Prostate gland (tissue), 2 donors: ENCODE measurements around the gene TEX53.

Experiments used
- POLR2A ChIP-seq: fragments of 450-650 bp; IDR thresholded peaks from one replicate; pipeline ENCODE4 v1.6.1; 2016; ENCODE audit warnings: antibody characterized with exemption, mild to moderate bottlenecking
- POLR2AphosphoS5 ChIP-seq: sonication (generic); formaldehyde crosslinking; IDR thresholded peaks from one replicate; pipeline ENCODE4 v1.6.1; 2017; ENCODE audit warnings: antibody characterized with exemption
- TF ChIP-seq, protein P1 (sequence below), 4 experiments: fragments of 200-600 bp in 2 of 4; fragments of 450-650 bp in 2 of 4; sonication (generic) in 2 of 4; IDR thresholded peaks; 1 replicate in 3 of 4; 2 replicates in 1 of 4; pipeline ENCODE4 v1.5.1; 2016 to 2019; ENCODE audit warnings: antibody characterized with exemption in 4 of 4, mild to moderate bottlenecking in 2 of 4, moderate library complexity in 2 of 4

- TF ChIP-seq, protein P1, sequence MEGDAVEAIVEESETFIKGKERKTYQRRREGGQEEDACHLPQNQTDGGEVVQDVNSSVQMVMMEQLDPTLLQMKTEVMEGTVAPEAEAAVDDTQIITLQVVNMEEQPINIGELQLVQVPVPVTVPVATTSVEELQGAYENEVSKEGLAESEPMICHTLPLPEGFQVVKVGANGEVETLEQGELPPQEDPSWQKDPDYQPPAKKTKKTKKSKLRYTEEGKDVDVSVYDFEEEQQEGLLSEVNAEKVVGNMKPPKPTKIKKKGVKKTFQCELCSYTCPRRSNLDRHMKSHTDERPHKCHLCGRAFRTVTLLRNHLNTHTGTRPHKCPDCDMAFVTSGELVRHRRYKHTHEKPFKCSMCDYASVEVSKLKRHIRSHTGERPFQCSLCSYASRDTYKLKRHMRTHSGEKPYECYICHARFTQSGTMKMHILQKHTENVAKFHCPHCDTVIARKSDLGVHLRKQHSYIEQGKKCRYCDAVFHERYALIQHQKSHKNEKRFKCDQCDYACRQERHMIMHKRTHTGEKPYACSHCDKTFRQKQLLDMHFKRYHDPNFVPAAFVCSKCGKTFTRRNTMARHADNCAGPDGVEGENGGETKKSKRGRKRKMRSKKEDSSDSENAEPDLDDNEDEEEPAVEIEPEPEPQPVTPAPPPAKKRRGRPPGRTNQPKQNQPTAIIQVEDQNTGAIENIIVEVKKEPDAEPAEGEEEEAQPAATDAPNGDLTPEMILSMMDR (IDR thresholded peaks at IDR 0.05), result no peak
- TF ChIP-seq POLR2AphosphoS5 (no peak), POLR2A (no peak)
Observed at GRCh38 chr9:114638404-114638803, 19.2 kb downstream of the TEX53 start.
